Body of pancreas (tissue), 4 donors: ENCODE data around the gene CEP192. TPM values are rescaled to one million over a fixed set of nuclear protein-coding genes. Genes with fewer than 3 reads are reported as not detected.
A peak's percentile ranks its signal among the peaks of the same experiment; 100 is the strongest.

Experiments used
- ATAC-seq: fragments of 150-250 bp; one replicate; pipeline ENCODE4 v1.9.1; 2016
- DNase-seq, 4 donors: peaks; one replicate each; pipeline ENCODE4 v3.0.0-alpha.2; 2019
- H3K27ac ChIP-seq, 4 donors: fragments of 200-600 bp; sonication (generic); 1 replicate in 3 of 4; 2 replicates in 1 of 4; pipeline versions ENCODE4 v1.5.1 to v1.6.1; 2016 to 2019; ENCODE audit warnings: mild to moderate bottlenecking in 1 of 4, mixed read lengths in 1 of 4, moderate library complexity in 1 of 4
- H3K27me3 ChIP-seq, 2 donors: fragments of 200-600 bp; sonication (generic); one replicate each; pipeline ENCODE4 v1.6.0; 2016; ENCODE audit warnings: mild to moderate bottlenecking in 1 of 2
- H3K36me3 ChIP-seq, 2 donors: fragments of 200-600 bp; sonication (generic); replicated peaks in 1 of 2; 2 replicates each; pipeline ENCODE4 v1.5.1; 2016; ENCODE audit warnings: low read depth in 2 of 2; ENCODE audit not compliant: insufficient read depth in 1 of 2
- H3K4me1 ChIP-seq: fragments of 200-600 bp; sonication (generic); one replicate; pipeline ENCODE4 v1.6.0; 2016
- H3K4me3 ChIP-seq, 2 donors: fragments of 200-600 bp; sonication (generic); 1 replicate in 1 of 2; 2 replicates in 1 of 2; pipeline ENCODE4 v1.5.1; 2016 to 2019
- H3K9me3 ChIP-seq, 3 donors: fragments of 200-600 bp; sonication (generic); 1 replicate in 2 of 3; 2 replicates in 1 of 3; pipeline ENCODE4 v1.5.1; 2016
- CTCF ChIP-seq, 7 experiments: fragments of 450-650 bp in 4 of 7; fragments of 200-600 bp in 3 of 7; sonication (generic) in 3 of 7; IDR thresholded peaks; one replicate each; pipeline ENCODE4 v1.5.1; 2016 to 2019; ENCODE audit warnings: antibody characterized with exemption in 7 of 7
- POLR2A ChIP-seq, 3 donors: fragments of 450-650 bp; IDR thresholded peaks; one replicate each; pipeline ENCODE4 v1.6.1; 2016; ENCODE audit warnings: antibody characterized with exemption in 3 of 3, mild to moderate bottlenecking in 2 of 3
- WGBS, 2 donors: methylation state at CpG; one replicate each; pipeline ENCODE4 v1.1.5; 2017; 5-methylcytosine and 5-hydroxymethylcytosine counted together
- intact Hi-C: fragments of 100-400 bp; cut with DNase I; formaldehyde crosslinking; loops from one replicate; pipeline ENCODE4 v1.15.1; 2023
- total RNA-seq, 2 donors: library from RNA; depleted of rRNA; stranded (reverse); fragments of >200 nt; gene quantifications; one replicate each; pipeline ENCODE4 v1.1.0, GENCODE V29; 2016

CEP192 gene
- total RNA-seq, 2 donors from 2014 or later: 21.1 to 25.4 TPM

- H3K4me1 ChIP-seq: no peaks in the 10 kb centered on the region
- no peak overlapping the region for H3K4me3 ChIP-seq
- intact Hi-C loops: no loop called here
- H3K27ac ChIP-seq: no peak overlapping the region
- no peak for DNase-seq
- no peaks in the 10 kb centered on the region for H3K27me3 ChIP-seq
- no peak for ATAC-seq
- peaks cover 0 to 9% (median 0%) of the 10 kb centered on the region in 3 donors for H3K9me3 ChIP-seq
- H3K36me3 ChIP-seq: no peaks in the 10 kb centered on the region
- WGBS, 2 donors: 77 to 87% methylated on average over 4 of the region's 4 CpGs
- TF ChIP-seq POLR2A (IDR thresholded peaks at IDR 0.05) (no peak), CTCF (IDR thresholded peaks at IDR 0.05) (no peak)
Observed at GRCh38 chr18:13145636-13146190, 154.6 kb downstream of the CEP192 start.

- Histone ChIP-seq H3K36me3 (no peaks in the 10 kb centered on the region), H3K4me1 (no peaks in the 10 kb centered on the region), H3K9me3 (peaks cover 0 to 9% (median 0%) of the 10 kb centered on the region in 3 donors), H3K27me3 (no peaks in the 10 kb centered on the region), H3K4me3 (no peak overlapping the region), H3K27ac (no peak overlapping the region)
- no peak for ATAC-seq
- WGBS, 2 donors: 49 to 57% methylated on average over 6 of the region's 6 CpGs
- no peak for DNase-seq
- TF ChIP-seq POLR2A (IDR thresholded peaks at IDR 0.05): no peak
- no peak for TF ChIP-seq CTCF (IDR thresholded peaks at IDR 0.05)
- intact Hi-C loops: no loop called here
Observed at GRCh38 chr18:13147130-13147529, 156.0 kb downstream of the CEP192 start.

- ATAC-seq (no peak), DNase-seq (no peak)
- Histone ChIP-seq H3K4me3 (no peak overlapping the region), H3K36me3 (no peaks in the 10 kb centered on the region), H3K9me3 (no peaks in the 10 kb centered on the region), H3K27me3 (no peaks in the 10 kb centered on the region), H3K27ac (no peak overlapping the region), H3K4me1 (no peaks in the 10 kb centered on the region)
- no peak for TF ChIP-seq POLR2A (IDR thresholded peaks at IDR 0.05)
- no peak for TF ChIP-seq CTCF (IDR thresholded peaks at IDR 0.05)
- intact Hi-C loops: no loop called here
- WGBS, 2 donors: 82 to 88% methylated on average over 5 of the region's 5 CpGs
Observed at GRCh38 chr18:13151656-13152055, 160.5 kb downstream of the CEP192 start.

GRCh38 chr18:13158428-13158827 is 167.3 kb downstream of the CEP192 start:
- ATAC-seq (no peak), DNase-seq (no peak)
- Histone ChIP-seq H3K4me1 (no peaks in the 10 kb centered on the region), H3K27ac (no peak overlapping the region), H3K36me3 (no peaks in the 10 kb centered on the region), H3K9me3 (no peaks in the 10 kb centered on the region), H3K4me3 (no peak overlapping the region), H3K27me3 (no peaks in the 10 kb centered on the region)
- no peak for TF ChIP-seq POLR2A (IDR thresholded peaks at IDR 0.05)
- no peak for TF ChIP-seq CTCF (IDR thresholded peaks at IDR 0.05)
- intact Hi-C loops: no loop called here
- WGBS, 2 donors: 69 to 75% methylated on average over 1 of the region's 1 CpG

GRCh38 chr18:13159579-13159978 is 168.4 kb downstream of the CEP192 start:
- DNase-seq (peak in 1 of 4 donors; percentile 37), ATAC-seq (no peak)
- no peak overlapping the region for H3K4me3 ChIP-seq
- H3K36me3 ChIP-seq: no peaks in the 10 kb centered on the region
- TF ChIP-seq POLR2A (IDR thresholded peaks at IDR 0.05): no peak
- TF ChIP-seq CTCF (IDR thresholded peaks at IDR 0.05): peak; percentile 41 to 68 (median 58)
- intact Hi-C loops: no loop called here
- no peaks in the 10 kb centered on the region for H3K27me3 ChIP-seq
- 34 to 39% methylated on average over 5 of the region's 5 CpGs for WGBS, 2 donors
- no peak overlapping the region for H3K27ac ChIP-seq
- no peaks in the 10 kb centered on the region for H3K4me1 ChIP-seq
- H3K9me3 ChIP-seq: no peaks in the 10 kb centered on the region
